Measurements from ENCODE around the gene CCDC192. TPM values are rescaled to one million over a fixed set of nuclear protein-coding genes. Genes with fewer than 3 reads are reported as not detected.
A peak's percentile ranks its signal among the peaks of the same experiment; 100 is the strongest.

The CCDC192 gene
- total and polyA plus RNA-seq, 2 of the 4 experiments (the other 2 are of a cell fraction): not detected

GRCh38 chr5:127834554-127834953 is 131.4 kb downstream of the CCDC192 start:
- H3K4me2 ChIP-seq (ENCODE audit: low read depth, low read length): no peak overlapping the region
- H3K18ac ChIP-seq (ENCODE audit: low read depth, low read length): no peak overlapping the region
- no peak overlapping the region for H3K4ac ChIP-seq (ENCODE audit: low read depth, low read length)
- H4K5ac ChIP-seq (ENCODE audit: low read depth, low read length): no peak overlapping the region
- no peak overlapping the region for H4K8ac ChIP-seq (ENCODE audit: low read depth in 2 of 2, low read length in 2 of 2)
- no peak overlapping the region for H3K9ac ChIP-seq (ENCODE audit: low read depth, low read length)
- H3K27ac ChIP-seq (ENCODE audit: insufficient read depth, low read length): no peak overlapping the region
- H3K79me1 ChIP-seq (ENCODE audit: low read depth in 1 of 2, low read length in 2 of 2): no peaks in the 10 kb centered on the region
- 80% methylated on average over 1 of the region's 5 CpGs; no CpG with 5 or more reads in 1 of the 2 experiments for WGBS, 2 experiments (ENCODE audit: extremely low coverage in 2 of 2, insufficient read length in 1 of 2)
- in situ Hi-C loops (cut with MboI; ENCODE audit: low sequenced_read_pairs) (no loop called here), intact Hi-C loops (cut with micrococcal nuclease) (no loop called here), dilution Hi-C loops (cut with HindIII; ENCODE audit: low sequenced_read_pairs, unreplicated experiment) (no loop called here)
- no peak overlapping the region for H2BK5ac ChIP-seq (ENCODE audit: low read depth, low read length, poor library complexity, severe bottlenecking)
- H4K91ac ChIP-seq (ENCODE audit: insufficient read depth, low read depth, low read length): no peak overlapping the region
- no peak overlapping the region for H2BK120ac ChIP-seq (ENCODE audit: low read depth, low read length)
- DNase-seq (no peak), ATAC-seq (ENCODE audit: low read depth) (no peak)
- no peak overlapping the region for H3K4me3 ChIP-seq (ENCODE audit: insufficient read depth, low read depth, low read length)
- no peak overlapping the region for H2BK15ac ChIP-seq (ENCODE audit: low read depth, low read length)
- H2AK9ac ChIP-seq (replicated peaks; ENCODE audit: low read depth, low read length, poor library complexity): no peak overlapping the region
- H3K27me3 ChIP-seq (ENCODE audit: control insufficient read depth, insufficient read depth, low read length): no peaks in the 10 kb centered on the region
- no TSS peak for BruUV-seq (replicated peaks)
- peaks cover 3% of the 10 kb centered on the region; the same call in 1 of the 2 replicates for H3K9me1 ChIP-seq (ENCODE audit: insufficient read depth, low read length)
- peak; percentile 90 for TF ChIP-seq CEBPB (IDR thresholded peaks at IDR 0.05; ENCODE audit: low read depth, low read length)
- TF ChIP-seq SMC3 (IDR thresholded peaks at IDR 0.05; ENCODE audit: low read depth, low read length): no peak
- H3K4me1 ChIP-seq (ENCODE audit: control insufficient read depth, insufficient read depth, low read length): peaks cover 5% of the 10 kb centered on the region
- CTCF ChIA-PET: no interaction called here
- no peak overlapping the region for H2AK5ac ChIP-seq (ENCODE audit: low read depth, low read length)
- H3K23ac ChIP-seq (ENCODE audit: low read depth, low read length): no peak overlapping the region
- H3K56ac ChIP-seq (ENCODE audit: extremely low read depth, insufficient read depth, low read length): no peak overlapping the region
- no peaks in the 10 kb centered on the region for H4K20me1 ChIP-seq (ENCODE audit: insufficient read depth, low read length)
- POLR2A ChIA-PET (ENCODE audit: unreplicated experiment): no interaction called here
- H3K14ac ChIP-seq (replicated peaks; ENCODE audit: low read depth, low read length): no peak overlapping the region
- H2AFZ ChIP-seq (replicated peaks; ENCODE audit: low read length, poor library complexity): no peak overlapping the region
- H3K9me3 ChIP-seq (ENCODE audit: control insufficient read depth, insufficient read depth, low read length): no peaks in the 10 kb centered on the region
- no peaks in the 10 kb centered on the region for H3K36me3 ChIP-seq (ENCODE audit: control insufficient read depth, insufficient read depth, low read length)
- no peak overlapping the region for H2BK20ac ChIP-seq (ENCODE audit: low read depth, low read length)

Data from IMR-90 (cell line).